ENCODE results near the gene TGM6. TPM values are rescaled to one million over a fixed set of nuclear protein-coding genes. Genes with fewer than 3 reads are reported as not detected.

TGM6 gene
- total RNA-seq, 2 experiments from 2014 or later, result not detected

GRCh38 chr20:2446845-2447244 lies 66.1 kb downstream of the TGM6 start:
- peaks cover 2% of the 10 kb centered on the region for H3K4me1 ChIP-seq (ENCODE audit: insufficient read depth, low read length)
- ChIA-PET CTCF (no interaction called here), POLR2A (interaction anchor here (1.4 kb wide), 1 partner anchor 24 kb away, joined by 3 read pairs; the partner anchor contains the start of gene SNRPB)
- no peak for ATAC-seq (ENCODE audit: poor library complexity)
- Mint-ChIP-seq H3K27ac (no peak overlapping the region), H3K9me3 (no peaks in the 10 kb centered on the region), H3K36me3 (ENCODE audit: low read depth) (no peaks in the 10 kb centered on the region), H3K4me3 (no peak overlapping the region), H3K27me3 (no peaks in the 10 kb centered on the region), H3K4me1 (ENCODE audit: low read depth) (peaks cover 6% of the 10 kb centered on the region)
- H3K27ac ChIP-seq (ENCODE audit: low read depth in 1 of 2, low read length in 2 of 2), result no peak overlapping the region
- H3K27me3 ChIP-seq (ENCODE audit: control insufficient read depth in 1 of 2, insufficient read depth in 2 of 2, low read length in 2 of 2), result no peaks in the 10 kb centered on the region
- no peak overlapping the region for H3K4me3 ChIP-seq (ENCODE audit: low read length)
- H3K36me3 ChIP-seq (ENCODE audit: insufficient read depth, low read length), result no peaks in the 10 kb centered on the region
- H3K9me3 ChIP-seq (ENCODE audit: control insufficient read depth in 1 of 2, insufficient read depth in 1 of 2, low read length in 2 of 2), result peaks cover 0 to 6% of the 10 kb centered on the region in 2 experiments
- TF ChIP-seq CTCF (IDR thresholded peaks at IDR 0.05), result no peak
- peak in 2 of 14 experiments; percentile 30 to 45 for DNase-seq
- intact Hi-C loops (cut with DNase I, micrococcal nuclease), result no loop called here

DNA sequence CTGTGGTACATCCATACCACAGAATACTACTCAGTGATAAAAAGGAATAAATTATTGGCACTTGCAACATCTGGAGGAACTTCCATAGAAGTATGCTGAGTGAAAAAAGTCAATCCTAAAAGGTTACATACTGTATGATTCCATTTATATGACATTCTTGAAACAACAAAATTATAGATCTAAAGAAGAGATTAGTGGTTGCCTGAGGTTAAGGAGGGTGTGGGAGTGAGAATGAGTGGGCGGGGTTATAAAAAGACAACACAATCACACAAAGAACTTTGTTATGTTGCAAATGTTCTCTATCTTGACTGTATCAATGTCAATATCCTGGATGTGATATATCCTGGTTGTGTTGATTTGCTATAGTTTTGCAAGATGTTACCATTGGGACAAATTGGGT lies 68.7 kb downstream of the TGM6 start:
- Histone ChIP-seq H3K9me3 (ENCODE audit: control insufficient read depth in 1 of 2, insufficient read depth in 1 of 2, low read length in 2 of 2) (peaks cover 0 to 6% of the 10 kb centered on the region in 2 experiments), H3K27me3 (ENCODE audit: control insufficient read depth in 1 of 2, insufficient read depth in 2 of 2, low read length in 2 of 2) (no peaks in the 10 kb centered on the region), H3K27ac (ENCODE audit: low read depth in 1 of 2, low read length in 2 of 2) (no peak overlapping the region), H3K4me3 (ENCODE audit: low read length) (no peak overlapping the region), H3K36me3 (ENCODE audit: insufficient read depth, low read length) (no peaks in the 10 kb centered on the region), H3K4me1 (ENCODE audit: insufficient read depth, low read length) (peaks cover 2% of the 10 kb centered on the region)
- Mint-ChIP-seq H3K9me3 (no peaks in the 10 kb centered on the region), H3K4me1 (ENCODE audit: low read depth) (peaks cover 6% of the 10 kb centered on the region), H3K27me3 (no peaks in the 10 kb centered on the region), H3K36me3 (ENCODE audit: low read depth) (no peaks in the 10 kb centered on the region), H3K4me3 (no peak overlapping the region), H3K27ac (no peak overlapping the region)
- CTCF ChIA-PET, result no interaction called here
- ATAC-seq (ENCODE audit: poor library complexity) (no peak), DNase-seq (peak in 1 of 14 experiments; percentile 34)
- POLR2A ChIA-PET, result no interaction called here
- intact Hi-C loops (cut with DNase I, micrococcal nuclease), result no loop called here
- no peak for TF ChIP-seq CTCF (IDR thresholded peaks at IDR 0.05)

DNA sequence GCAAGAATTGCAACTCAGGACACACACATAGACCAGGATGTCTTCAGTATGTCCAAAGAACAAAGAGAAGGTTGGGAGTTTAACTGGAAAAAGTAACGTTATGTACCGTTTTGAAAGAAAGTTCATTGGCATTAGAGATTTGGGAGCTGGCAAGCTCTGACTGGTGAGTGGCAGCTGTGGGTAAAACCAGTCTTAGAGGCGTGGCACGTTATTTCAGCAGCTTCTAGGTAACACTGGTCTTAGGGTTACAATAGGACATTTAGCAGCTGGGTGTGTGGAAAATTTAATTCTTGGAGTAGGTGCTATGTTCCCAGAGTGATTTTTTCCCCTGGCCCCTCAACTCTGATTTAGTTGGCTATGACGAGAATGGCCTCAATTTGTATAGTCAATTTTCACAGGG lies 70.7 kb downstream of the TGM6 start:
- intact Hi-C loops (cut with DNase I, micrococcal nuclease), result loop anchor here in 1 of 2 experiments (5.0 kb wide), 2 partner anchors 349 to 484 kb away; partner anchors contain the start of gene STK35
- Mint-ChIP-seq H3K4me1 (ENCODE audit: low read depth) (peaks cover 6% of the 10 kb centered on the region), H3K27me3 (no peaks in the 10 kb centered on the region), H3K27ac (no peak overlapping the region), H3K36me3 (ENCODE audit: low read depth) (no peaks in the 10 kb centered on the region), H3K4me3 (no peak overlapping the region), H3K9me3 (no peaks in the 10 kb centered on the region)
- peaks cover 0 to 6% of the 10 kb centered on the region in 2 experiments for H3K9me3 ChIP-seq (ENCODE audit: control insufficient read depth in 1 of 2, insufficient read depth in 1 of 2, low read length in 2 of 2)
- no peak overlapping the region for H3K27ac ChIP-seq (ENCODE audit: low read depth in 1 of 2, low read length in 2 of 2)
- TF ChIP-seq CTCF (IDR thresholded peaks at IDR 0.05), result no peak
- H3K27me3 ChIP-seq (ENCODE audit: control insufficient read depth in 1 of 2, insufficient read depth in 2 of 2, low read length in 2 of 2), result no peaks in the 10 kb centered on the region
- no peak overlapping the region for H3K4me3 ChIP-seq (ENCODE audit: low read length)
- no peaks in the 10 kb centered on the region for H3K36me3 ChIP-seq (ENCODE audit: insufficient read depth, low read length)
- CTCF ChIA-PET, result interaction anchor here (0.7 to 1.8 kb wide), 4 partner anchors 9 to 19 kb away, joined by 3 to 5 read pairs (median 4); partner anchors contain the start of gene SNRPB
- POLR2A ChIA-PET, result no interaction called here
- no peak for DNase-seq
- peaks cover 2% of the 10 kb centered on the region for H3K4me1 ChIP-seq (ENCODE audit: insufficient read depth, low read length)
- ATAC-seq (ENCODE audit: poor library complexity), result no peak

Measured in CD4-positive, alpha-beta T cell (primary cell).